Aortic smooth muscle cell (primary cell): ENCODE results near the gene PRL. TPM values are rescaled to one million over a fixed set of nuclear protein-coding genes. Genes with fewer than 3 reads are reported as not detected.

ENCODE experiments used
- total RNA-seq: library from RNA; depleted of rRNA; stranded (reverse); fragments of >200 nt; gene quantifications from 2 replicates; pipeline ENCODE4 v1.2.3, GENCODE V29; 2014

The PRL gene
- total RNA-seq = not detected in 2 replicates

DNA sequence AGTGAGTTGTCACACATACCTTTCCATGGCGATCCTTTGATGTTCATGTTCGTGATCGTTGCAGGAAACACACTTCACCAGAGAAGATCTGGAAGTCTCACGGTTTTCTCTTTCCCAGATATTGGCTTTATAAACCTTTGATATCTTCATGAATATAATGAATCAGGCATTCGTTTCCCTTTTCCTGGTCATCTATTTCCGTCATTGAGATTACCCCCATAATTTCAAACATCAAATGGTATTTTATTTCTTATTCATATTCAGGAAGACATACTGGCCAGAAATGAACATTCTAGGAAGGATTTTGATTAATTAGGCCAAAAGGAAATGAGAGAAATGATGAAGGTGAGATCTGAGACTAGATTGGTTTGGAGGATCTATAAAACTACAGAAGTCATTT, at the start of gene PRL:
TSS of gene PRL (minus strand) at position 101 of the 400 bp plus-strand sequence. CDS start at position 47, 54 bp downstream.

